HL-60 (cell line): Measurements from ENCODE around the gene HDAC9.
"Not testable (repeated sequence)": the region's sequence is repeated elsewhere in the genome, so short reads cannot be mapped to it uniquely, and the experiment has no call there.

Experiments used
- TF ChIP-seq, protein P1 (sequence below): IDR thresholded peaks from one replicate; pipeline ENCODE4 v1.5.1; 2011; ENCODE audit warnings: low read length, control low read depth, inconsistent platforms; ENCODE audit not compliant: insufficient read depth
- TF ChIP-seq, protein P2 (sequence below): IDR thresholded peaks from 2 replicates; pipeline ENCODE4 v1.6.1; 2012; ENCODE audit warnings: low read depth; ENCODE audit not compliant: insufficient replicate concordance

- TF ChIP-seq, protein P1, sequence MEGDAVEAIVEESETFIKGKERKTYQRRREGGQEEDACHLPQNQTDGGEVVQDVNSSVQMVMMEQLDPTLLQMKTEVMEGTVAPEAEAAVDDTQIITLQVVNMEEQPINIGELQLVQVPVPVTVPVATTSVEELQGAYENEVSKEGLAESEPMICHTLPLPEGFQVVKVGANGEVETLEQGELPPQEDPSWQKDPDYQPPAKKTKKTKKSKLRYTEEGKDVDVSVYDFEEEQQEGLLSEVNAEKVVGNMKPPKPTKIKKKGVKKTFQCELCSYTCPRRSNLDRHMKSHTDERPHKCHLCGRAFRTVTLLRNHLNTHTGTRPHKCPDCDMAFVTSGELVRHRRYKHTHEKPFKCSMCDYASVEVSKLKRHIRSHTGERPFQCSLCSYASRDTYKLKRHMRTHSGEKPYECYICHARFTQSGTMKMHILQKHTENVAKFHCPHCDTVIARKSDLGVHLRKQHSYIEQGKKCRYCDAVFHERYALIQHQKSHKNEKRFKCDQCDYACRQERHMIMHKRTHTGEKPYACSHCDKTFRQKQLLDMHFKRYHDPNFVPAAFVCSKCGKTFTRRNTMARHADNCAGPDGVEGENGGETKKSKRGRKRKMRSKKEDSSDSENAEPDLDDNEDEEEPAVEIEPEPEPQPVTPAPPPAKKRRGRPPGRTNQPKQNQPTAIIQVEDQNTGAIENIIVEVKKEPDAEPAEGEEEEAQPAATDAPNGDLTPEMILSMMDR: not testable (repeated sequence)
- TF ChIP-seq, protein P2, sequence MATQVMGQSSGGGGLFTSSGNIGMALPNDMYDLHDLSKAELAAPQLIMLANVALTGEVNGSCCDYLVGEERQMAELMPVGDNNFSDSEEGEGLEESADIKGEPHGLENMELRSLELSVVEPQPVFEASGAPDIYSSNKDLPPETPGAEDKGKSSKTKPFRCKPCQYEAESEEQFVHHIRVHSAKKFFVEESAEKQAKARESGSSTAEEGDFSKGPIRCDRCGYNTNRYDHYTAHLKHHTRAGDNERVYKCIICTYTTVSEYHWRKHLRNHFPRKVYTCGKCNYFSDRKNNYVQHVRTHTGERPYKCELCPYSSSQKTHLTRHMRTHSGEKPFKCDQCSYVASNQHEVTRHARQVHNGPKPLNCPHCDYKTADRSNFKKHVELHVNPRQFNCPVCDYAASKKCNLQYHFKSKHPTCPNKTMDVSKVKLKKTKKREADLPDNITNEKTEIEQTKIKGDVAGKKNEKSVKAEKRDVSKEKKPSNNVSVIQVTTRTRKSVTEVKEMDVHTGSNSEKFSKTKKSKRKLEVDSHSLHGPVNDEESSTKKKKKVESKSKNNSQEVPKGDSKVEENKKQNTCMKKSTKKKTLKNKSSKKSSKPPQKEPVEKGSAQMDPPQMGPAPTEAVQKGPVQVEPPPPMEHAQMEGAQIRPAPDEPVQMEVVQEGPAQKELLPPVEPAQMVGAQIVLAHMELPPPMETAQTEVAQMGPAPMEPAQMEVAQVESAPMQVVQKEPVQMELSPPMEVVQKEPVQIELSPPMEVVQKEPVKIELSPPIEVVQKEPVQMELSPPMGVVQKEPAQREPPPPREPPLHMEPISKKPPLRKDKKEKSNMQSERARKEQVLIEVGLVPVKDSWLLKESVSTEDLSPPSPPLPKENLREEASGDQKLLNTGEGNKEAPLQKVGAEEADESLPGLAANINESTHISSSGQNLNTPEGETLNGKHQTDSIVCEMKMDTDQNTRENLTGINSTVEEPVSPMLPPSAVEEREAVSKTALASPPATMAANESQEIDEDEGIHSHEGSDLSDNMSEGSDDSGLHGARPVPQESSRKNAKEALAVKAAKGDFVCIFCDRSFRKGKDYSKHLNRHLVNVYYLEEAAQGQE: not testable (repeated sequence)
These were observed 495.2 kb downstream of the HDAC9 start for GRCh38 chr7:18990700-18991099.
